NCI-H524 (cell line): ENCODE measurements around the gene RIN3.

Experiments used
- DNase-seq, 2 experiments: peaks; one replicate each; lab custom pipeline; 2025; lab: John Stamatoyannopoulos, UW

RIN3 gene

GRCh38 chr14:92487513-92488133, 26.0 kb upstream of the RIN3 start:
- DNase-seq, result no peak

- no peak for DNase-seq
Measured at GRCh38 chr14:92489394-92490238, 24.0 kb upstream of the RIN3 start.

- DNase-seq, result no peak
Measured at GRCh38 chr14:92490239-92490959, 23.2 kb upstream of the RIN3 start.

- no peak for DNase-seq
Measured at GRCh38 chr14:92491782-92492181, 21.8 kb upstream of the RIN3 start.

- DNase-seq, result no peak
Measured at GRCh38 chr14:92492258-92492657, 21.3 kb upstream of the RIN3 start.

- DNase-seq, result no peak
Measured at GRCh38 chr14:92493024-92493423, 20.6 kb upstream of the RIN3 start.

GRCh38 chr14:92493492-92493891, 20.1 kb upstream of the RIN3 start:
- no peak for DNase-seq

GRCh38 chr14:92494512-92494911, 19.1 kb upstream of the RIN3 start:
- no peak for DNase-seq

GRCh38 chr14:92495027-92495426, 18.6 kb upstream of the RIN3 start:
- DNase-seq, result no peak

- DNase-seq, result no peak
Measured at GRCh38 chr14:92496191-92496857, 17.3 kb upstream of the RIN3 start.

- no peak for DNase-seq
Measured at GRCh38 chr14:92497391-92497790, 16.2 kb upstream of the RIN3 start.

GRCh38 chr14:92499234-92499633, 14.3 kb upstream of the RIN3 start:
- DNase-seq, result no peak

GRCh38 chr14:92500491-92500941, 13.1 kb upstream of the RIN3 start:
- DNase-seq, result no peak

GRCh38 chr14:92501891-92502351, 11.7 kb upstream of the RIN3 start:
- DNase-seq, result no peak

GRCh38 chr14:92502541-92503286, 10.9 kb upstream of the RIN3 start:
- DNase-seq, result no peak

- DNase-seq, result no peak
Measured at GRCh38 chr14:92503756-92504491, 9.7 kb upstream of the RIN3 start.

GRCh38 chr14:92505826-92506225, 7.8 kb upstream of the RIN3 start:
- DNase-seq, result no peak

GRCh38 chr14:92506231-92506630, 7.3 kb upstream of the RIN3 start:
- DNase-seq, result no peak

GRCh38 chr14:92507174-92507768, 6.3 kb upstream of the RIN3 start:
- peak; percentile 66 to 82 for DNase-seq

GRCh38 chr14:92510972-92511371, 2.6 kb upstream of the RIN3 start:
- no peak for DNase-seq
